Thoracic aorta (tissue), 2 donors: ENCODE data around the gene RGS7. TPM values are rescaled to one million over a fixed set of nuclear protein-coding genes. Genes with fewer than 3 reads are reported as not detected.

Experiments used
- ATAC-seq: fragments of 150-250 bp; one replicate; pipeline ENCODE4 v1.8.0; 2017; ENCODE audit warnings: low read depth; ENCODE audit not compliant: insufficient number of reproducible peaks, low FRiP score
- DNase-seq: peaks from one replicate; pipeline ENCODE4 v3.0.0-alpha.2; 2020; ENCODE audit warnings: low spot score
- H3K27ac ChIP-seq, 2 donors: fragments of 200-600 bp; sonication (generic); 1 replicate in 1 of 2; 2 replicates in 1 of 2; pipeline ENCODE4 v1.5.1; 2016; ENCODE audit warnings: mild to moderate bottlenecking in 2 of 2, moderate library complexity in 2 of 2
- H3K27me3 ChIP-seq: fragments of 200-600 bp; sonication (generic); replicated peaks from 2 replicates; pipeline ENCODE4 v1.6.0; 2016; ENCODE audit warnings: mild to moderate bottlenecking; ENCODE audit not compliant: insufficient read depth
- H3K36me3 ChIP-seq: fragments of 200-600 bp; sonication (generic); one replicate; pipeline ENCODE4 v1.5.1; 2016
- H3K4me1 ChIP-seq, 2 donors: fragments of 200-600 bp; sonication (generic); 1 replicate in 1 of 2; 2 replicates in 1 of 2; pipeline versions ENCODE4 v1.5.1 to v1.6.0; 2016; ENCODE audit warnings: low read depth in 2 of 2, mild to moderate bottlenecking in 1 of 2; ENCODE audit not compliant: control insufficient read depth in 1 of 2
- H3K4me3 ChIP-seq: fragments of 200-600 bp; sonication (generic); 2 replicates; pipeline ENCODE4 v1.5.1; 2016; ENCODE audit warnings: mild to moderate bottlenecking
- H3K9me3 ChIP-seq: fragments of 200-600 bp; sonication (generic); 2 replicates; pipeline ENCODE4 v1.5.1; 2016
- total RNA-seq, 2 donors: library from RNA; depleted of rRNA; stranded (reverse); fragments of >200 nt; gene quantifications; one replicate each; pipeline versions ENCODE4 v1.1.0 to v1.2.3, GENCODE V29; 2016
- TF ChIP-seq, protein P1 (sequence below): fragments of 200-600 bp; sonication (generic); IDR thresholded peaks from one replicate; pipeline ENCODE4 v1.5.1; 2019; ENCODE audit warnings: antibody characterized with exemption

Gene RGS7
- total RNA-seq, 2 donors from 2014 or later = not detected

DNA sequence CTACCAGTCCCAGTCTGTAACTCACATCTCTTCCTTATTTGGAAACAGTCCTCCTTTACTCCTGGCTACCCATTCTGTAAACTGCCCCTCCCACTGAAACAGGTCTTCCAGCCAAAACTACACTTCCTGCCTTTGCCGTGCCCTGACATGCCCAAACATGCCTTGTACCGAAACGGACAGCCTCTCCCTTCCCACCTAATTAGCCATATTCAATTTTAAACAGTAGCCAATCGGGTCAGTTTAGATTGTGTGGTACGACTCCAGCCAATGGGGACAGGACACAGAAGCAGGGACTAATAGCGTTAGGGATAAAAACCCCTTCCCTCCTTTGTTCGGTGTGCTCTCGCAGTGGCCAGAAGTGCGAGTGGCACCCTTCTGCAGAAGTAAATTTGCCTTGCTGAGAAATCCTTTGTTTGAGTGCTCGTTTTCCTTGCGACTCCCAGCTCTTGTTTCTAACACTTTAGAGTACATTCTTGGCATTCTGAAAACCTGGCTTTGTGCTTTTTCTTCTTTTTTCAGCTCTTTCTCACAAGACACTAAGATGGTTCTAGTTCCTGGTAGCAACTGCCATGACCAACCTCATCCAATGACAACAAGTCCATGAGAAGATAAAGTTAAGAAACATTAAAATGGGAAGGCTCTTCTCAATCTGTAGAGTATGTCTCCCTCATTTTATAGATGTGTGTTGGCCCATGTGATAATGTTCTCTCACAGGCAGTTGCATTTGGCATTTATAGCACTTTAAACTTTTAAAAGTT is 419.9 kb downstream of the RGS7 start:
- no peaks in the 10 kb centered on the region for H3K4me1 ChIP-seq
- H3K4me3 ChIP-seq = no peak overlapping the region
- TF ChIP-seq, protein P1, sequence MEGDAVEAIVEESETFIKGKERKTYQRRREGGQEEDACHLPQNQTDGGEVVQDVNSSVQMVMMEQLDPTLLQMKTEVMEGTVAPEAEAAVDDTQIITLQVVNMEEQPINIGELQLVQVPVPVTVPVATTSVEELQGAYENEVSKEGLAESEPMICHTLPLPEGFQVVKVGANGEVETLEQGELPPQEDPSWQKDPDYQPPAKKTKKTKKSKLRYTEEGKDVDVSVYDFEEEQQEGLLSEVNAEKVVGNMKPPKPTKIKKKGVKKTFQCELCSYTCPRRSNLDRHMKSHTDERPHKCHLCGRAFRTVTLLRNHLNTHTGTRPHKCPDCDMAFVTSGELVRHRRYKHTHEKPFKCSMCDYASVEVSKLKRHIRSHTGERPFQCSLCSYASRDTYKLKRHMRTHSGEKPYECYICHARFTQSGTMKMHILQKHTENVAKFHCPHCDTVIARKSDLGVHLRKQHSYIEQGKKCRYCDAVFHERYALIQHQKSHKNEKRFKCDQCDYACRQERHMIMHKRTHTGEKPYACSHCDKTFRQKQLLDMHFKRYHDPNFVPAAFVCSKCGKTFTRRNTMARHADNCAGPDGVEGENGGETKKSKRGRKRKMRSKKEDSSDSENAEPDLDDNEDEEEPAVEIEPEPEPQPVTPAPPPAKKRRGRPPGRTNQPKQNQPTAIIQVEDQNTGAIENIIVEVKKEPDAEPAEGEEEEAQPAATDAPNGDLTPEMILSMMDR = no peak
- ATAC-seq = no peak
- DNase-seq = no peak
- H3K9me3 ChIP-seq = peaks cover 6% of the 10 kb centered on the region
- no peaks in the 10 kb centered on the region for H3K36me3 ChIP-seq
- H3K27me3 ChIP-seq = no peaks in the 10 kb centered on the region
- H3K27ac ChIP-seq = no peak overlapping the region

DNA sequence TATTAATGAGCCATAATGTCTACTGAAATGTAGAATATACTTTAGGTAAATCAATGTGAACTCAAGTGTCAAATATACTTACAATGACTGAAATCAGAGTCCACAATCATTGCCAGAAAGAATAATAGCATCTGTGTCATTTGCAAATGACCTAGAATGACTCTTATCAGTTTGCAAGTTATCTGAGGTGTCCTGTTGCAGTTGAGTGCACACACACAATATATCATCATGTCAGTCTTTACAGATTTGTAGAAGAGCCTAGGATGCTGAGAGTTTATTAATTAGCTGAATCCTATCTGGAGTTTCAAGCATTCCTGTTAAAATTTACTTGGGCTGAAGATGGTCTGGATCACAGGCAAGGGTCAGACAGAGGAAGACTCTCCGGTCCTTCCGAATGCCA is 421.1 kb downstream of the RGS7 start:
- no peaks in the 10 kb centered on the region for H3K4me1 ChIP-seq
- ATAC-seq = no peak
- H3K27ac ChIP-seq = no peak overlapping the region
- no peak for DNase-seq
- H3K27me3 ChIP-seq = no peaks in the 10 kb centered on the region
- H3K4me3 ChIP-seq = no peak overlapping the region
- peaks cover 6% of the 10 kb centered on the region for H3K9me3 ChIP-seq
- H3K36me3 ChIP-seq = no peaks in the 10 kb centered on the region
- TF ChIP-seq, protein P1 = no peak

DNA sequence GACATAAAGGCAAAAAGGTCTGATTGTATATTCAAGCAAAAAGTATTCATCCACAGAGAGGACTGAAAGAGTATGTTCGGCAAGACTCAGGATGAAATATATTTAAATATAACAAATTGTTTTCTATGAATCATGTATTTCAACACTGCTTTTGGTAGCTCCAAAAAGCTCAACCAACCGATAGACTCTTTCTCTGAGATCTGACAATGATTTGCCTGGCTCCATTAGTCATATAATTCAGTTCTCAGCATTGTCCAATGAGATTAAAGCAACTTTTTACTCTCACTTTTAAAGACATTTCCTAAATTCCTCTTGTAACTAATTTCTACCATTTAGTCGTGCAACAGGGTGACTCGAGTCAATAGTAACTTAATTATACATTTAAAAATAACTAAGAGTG is 426.0 kb downstream of the RGS7 start:
- DNase-seq (no peak), ATAC-seq (no peak)
- no peaks in the 10 kb centered on the region for H3K4me1 ChIP-seq
- no peak overlapping the region for H3K27ac ChIP-seq
- H3K36me3 ChIP-seq = no peaks in the 10 kb centered on the region
- H3K9me3 ChIP-seq = no peaks in the 10 kb centered on the region
- TF ChIP-seq, protein P1 = no peak
- H3K27me3 ChIP-seq = no peaks in the 10 kb centered on the region
- no peak overlapping the region for H3K4me3 ChIP-seq

DNA sequence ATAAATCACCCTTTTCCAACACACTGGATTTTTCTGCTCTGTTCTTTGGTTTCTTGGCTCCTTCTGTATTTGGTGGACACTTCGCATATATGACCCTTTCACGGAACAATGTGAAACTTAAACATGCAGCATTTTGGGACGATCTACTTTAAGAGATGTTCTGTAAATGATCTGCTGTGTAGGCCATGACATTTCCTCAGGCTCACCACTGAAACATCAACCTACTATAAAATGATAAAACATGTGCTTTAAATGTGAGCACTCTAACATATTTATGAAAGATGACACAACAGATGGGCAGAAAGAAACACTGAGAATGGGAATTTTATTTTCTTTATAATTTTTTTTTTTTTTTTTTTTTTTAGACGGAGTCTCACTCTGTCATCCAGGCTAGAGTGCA is 428.7 kb downstream of the RGS7 start:
- Histone ChIP-seq H3K27me3 (no peaks in the 10 kb centered on the region), H3K27ac (no peak overlapping the region), H3K36me3 (no peaks in the 10 kb centered on the region), H3K9me3 (no peaks in the 10 kb centered on the region), H3K4me3 (no peak overlapping the region), H3K4me1 (no peaks in the 10 kb centered on the region)
- DNase-seq = no peak
- TF ChIP-seq, protein P1 = no peak
- no peak for ATAC-seq

DNA sequence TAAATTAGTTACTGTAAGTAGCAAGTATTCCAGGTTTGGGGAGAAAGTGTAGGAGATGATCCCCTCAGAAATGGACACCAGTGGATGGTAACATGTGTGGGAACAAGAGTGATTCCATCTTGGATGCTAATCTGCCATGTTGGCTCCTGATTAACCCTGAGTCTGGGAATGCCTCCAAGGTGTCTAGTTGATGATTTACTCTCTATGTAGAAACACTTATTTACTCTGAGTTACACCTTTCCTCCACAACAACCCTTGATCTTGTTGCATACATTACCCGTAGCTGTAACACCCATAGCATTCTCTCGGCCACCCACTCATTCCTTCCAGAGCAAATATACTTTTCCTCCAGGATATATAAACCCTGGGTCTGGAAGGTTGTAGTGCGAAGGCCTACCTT is 429.2 kb downstream of the RGS7 start:
- H3K4me3 ChIP-seq = no peak overlapping the region
- no peaks in the 10 kb centered on the region for H3K4me1 ChIP-seq
- H3K9me3 ChIP-seq = no peaks in the 10 kb centered on the region
- H3K36me3 ChIP-seq = no peaks in the 10 kb centered on the region
- ATAC-seq = no peak
- DNase-seq = no peak
- no peak overlapping the region for H3K27ac ChIP-seq
- no peaks in the 10 kb centered on the region for H3K27me3 ChIP-seq
- TF ChIP-seq, protein P1 = no peak
